Spleen (tissue), 7 donors: ENCODE results near the gene KCNJ16.

Experiments used
- CTCF ChIP-seq, 11 experiments: fragments of 200-600 bp in 7 of 11; fragments of 450-650 bp in 4 of 11; sonication (generic) in 4 of 11; IDR thresholded peaks in 8 of 11; conservative IDR thresholded peaks in 3 of 11; 1 replicate in 7 of 11; 2 replicates in 4 of 11; pipeline versions ENCODE4 v1.4.0 to v1.8.0; 2016 to 2021; ENCODE audit warnings: antibody characterized with exemption in 11 of 11, inconsistent platforms in 4 of 11, mild to moderate bottlenecking in 1 of 11
- POLR2A ChIP-seq, 3 donors: fragments of 450-650 bp; IDR thresholded peaks; one replicate each; pipeline ENCODE4 v1.5.1; 2017; ENCODE audit warnings: antibody characterized with exemption in 3 of 3, mild to moderate bottlenecking in 1 of 3
- POLR2AphosphoS5 ChIP-seq, 3 donors: sonication (generic); formaldehyde crosslinking; IDR thresholded peaks; one replicate each; pipeline ENCODE4 v1.5.1; 2017; ENCODE audit warnings: antibody characterized with exemption in 3 of 3
- donor health status: DM: no; HTN: no; CAD: no; lungs with moderate emphysema.
- donor health status: DM: no; HTN: no; CAD: no.
- donor health status: DM: no; HTN: no; CAD: no.

- TF ChIP-seq POLR2A (IDR thresholded peaks at IDR 0.05), result no peak
- peak in 9 of 11 experiments; percentile 6 to 62 (median 50) for TF ChIP-seq CTCF (IDR thresholded peaks at IDR 0.05 in 8 of 11, conservative IDR thresholded peaks at IDR 0.05 in 3 of 11)
- peak in 1 of 3 donors; percentile 37 for TF ChIP-seq POLR2AphosphoS5 (IDR thresholded peaks at IDR 0.05)
These were observed 93.3 kb downstream of the KCNJ16 start for GRCh38 chr17:70168044-70168976.
